ENCODE data around the gene CPNE4. TPM values are rescaled to one million over a fixed set of nuclear protein-coding genes. Genes with fewer than 3 reads are reported as not detected.
"Not testable (repeated sequence)": the region's sequence is repeated elsewhere in the genome, so short reads cannot be mapped to it uniquely, and the experiment has no call there.

Gene CPNE4
- total RNA-seq (2014; rRNA removed; shearing (Covaris generic)), result 0.48 TPM in 1 of 2 replicates, not detected in the other

GRCh38 chr3:132034486-132035464 is at the start of gene CPNE4:
CPNE4 (minus strand) TSS chr3:132035014.
- peak; percentile 58 for DNase-seq (ENCODE audit: low read depth)

GRCh38 chr3:132083583-132084279 is 48.9 kb upstream of the CPNE4 start:
- DNase-seq (ENCODE audit: low read depth), result peak; percentile 60

- DNase-seq (ENCODE audit: low read depth), result no peak
Measured at GRCh38 chr3:132083159-132083558, 48.3 kb upstream of the CPNE4 start.

- no peak for DNase-seq (ENCODE audit: low read depth)
Measured at GRCh38 chr3:132079147-132079546, 44.3 kb upstream of the CPNE4 start.

- no peak for DNase-seq (ENCODE audit: low read depth)
Measured at GRCh38 chr3:132073771-132074170, 39.0 kb upstream of the CPNE4 start.

- DNase-seq (ENCODE audit: low read depth), result no peak
Measured at GRCh38 chr3:132071043-132071442, 36.2 kb upstream of the CPNE4 start.

- no peak for DNase-seq (ENCODE audit: low read depth)
Measured at GRCh38 chr3:132064114-132064513, 29.3 kb upstream of the CPNE4 start.

- DNase-seq (ENCODE audit: low read depth), result no peak
Measured at GRCh38 chr3:132062535-132062934, 27.7 kb upstream of the CPNE4 start.

- no peak for DNase-seq (ENCODE audit: low read depth)
Measured at GRCh38 chr3:132055872-132056271, 21.1 kb upstream of the CPNE4 start.

- no peak for DNase-seq (ENCODE audit: low read depth)
Measured at GRCh38 chr3:132047209-132047608, 12.4 kb upstream of the CPNE4 start.

GRCh38 chr3:132044874-132045273 is 10.1 kb upstream of the CPNE4 start:
- DNase-seq (ENCODE audit: low read depth), result not testable (repeated sequence)

GRCh38 chr3:132042681-132043080 is 7.9 kb upstream of the CPNE4 start:
- no peak for DNase-seq (ENCODE audit: low read depth)

GRCh38 chr3:132038198-132038825 is 3.5 kb upstream of the CPNE4 start:
- DNase-seq (ENCODE audit: low read depth), result peak; percentile 8

- DNase-seq (ENCODE audit: low read depth), result no peak
Measured at GRCh38 chr3:132037581-132037980, 2.8 kb upstream of the CPNE4 start.

GRCh38 chr3:132037056-132037455 is 2.2 kb upstream of the CPNE4 start:
- no peak for DNase-seq (ENCODE audit: low read depth)

GRCh38 chr3:132034097-132034485 is 723 bp downstream of the CPNE4 start:
- DNase-seq (ENCODE audit: low read depth), result no peak

GRCh38 chr3:132033471-132033870 is 1.3 kb downstream of the CPNE4 start:
- no peak for DNase-seq (ENCODE audit: low read depth)

GRCh38 chr3:132032959-132033358 is 1.9 kb downstream of the CPNE4 start:
- DNase-seq (ENCODE audit: low read depth), result no peak

- peak; percentile 74 for DNase-seq (ENCODE audit: low read depth)
Measured at GRCh38 chr3:132029182-132029902, 5.5 kb downstream of the CPNE4 start.

GRCh38 chr3:132022914-132023313 is 11.9 kb downstream of the CPNE4 start:
- no peak for DNase-seq (ENCODE audit: low read depth)

- no peak for DNase-seq (ENCODE audit: low read depth)
Measured at GRCh38 chr3:132020058-132020457, 14.8 kb downstream of the CPNE4 start.

GRCh38 chr3:132017137-132017536 is 17.7 kb downstream of the CPNE4 start:
- DNase-seq (ENCODE audit: low read depth), result no peak

Data from RPMI7951 (cell line).